Measurements from ENCODE around the gene AVP.

The AVP gene

DNA sequence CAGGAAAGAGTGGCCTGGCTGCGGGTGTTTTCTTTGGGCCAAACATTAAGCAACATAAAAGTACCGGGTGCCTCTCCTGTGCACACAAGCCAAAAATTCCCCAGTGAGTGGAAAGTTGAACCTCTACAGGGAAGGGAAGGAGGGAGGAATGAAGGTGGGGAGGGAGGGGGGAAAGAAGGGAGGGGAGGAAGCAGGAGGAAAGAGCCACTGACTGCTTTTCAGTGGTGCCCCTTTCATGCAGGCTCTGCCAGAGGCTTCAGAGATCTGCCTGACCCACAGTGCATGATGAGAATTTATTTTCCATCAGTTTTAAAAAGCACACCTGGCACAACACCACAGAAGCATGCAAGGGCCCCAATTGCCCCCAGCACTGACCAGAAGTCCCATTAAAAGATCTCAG, 27.5 kb upstream of the AVP start:
- TF ChIP-seq MYC (IDR thresholded peaks at IDR 0.05; ENCODE audit: low read depth, low read length), result no peak
- no peak overlapping the region for H3K4me3 ChIP-seq (ENCODE audit: low read depth, low read length)
- no peak for DNase-seq (ENCODE audit: low read depth)

GRCh38 chr20:3111507-3111906, 27.0 kb upstream of the AVP start:
- TF ChIP-seq MYC (IDR thresholded peaks at IDR 0.05; ENCODE audit: low read depth, low read length) (no peak), POLR2A (IDR thresholded peaks at IDR 0.05; ENCODE audit: extremely low read depth, insufficient read length) (no peak)
- TF ChIP-seq, protein P1, sequence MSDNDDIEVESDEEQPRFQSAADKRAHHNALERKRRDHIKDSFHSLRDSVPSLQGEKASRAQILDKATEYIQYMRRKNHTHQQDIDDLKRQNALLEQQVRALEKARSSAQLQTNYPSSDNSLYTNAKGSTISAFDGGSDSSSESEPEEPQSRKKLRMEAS (IDR thresholded peaks at IDR 0.05; ENCODE audit: low read depth, low read length), result no peak
- TF ChIP-seq, protein P2, sequence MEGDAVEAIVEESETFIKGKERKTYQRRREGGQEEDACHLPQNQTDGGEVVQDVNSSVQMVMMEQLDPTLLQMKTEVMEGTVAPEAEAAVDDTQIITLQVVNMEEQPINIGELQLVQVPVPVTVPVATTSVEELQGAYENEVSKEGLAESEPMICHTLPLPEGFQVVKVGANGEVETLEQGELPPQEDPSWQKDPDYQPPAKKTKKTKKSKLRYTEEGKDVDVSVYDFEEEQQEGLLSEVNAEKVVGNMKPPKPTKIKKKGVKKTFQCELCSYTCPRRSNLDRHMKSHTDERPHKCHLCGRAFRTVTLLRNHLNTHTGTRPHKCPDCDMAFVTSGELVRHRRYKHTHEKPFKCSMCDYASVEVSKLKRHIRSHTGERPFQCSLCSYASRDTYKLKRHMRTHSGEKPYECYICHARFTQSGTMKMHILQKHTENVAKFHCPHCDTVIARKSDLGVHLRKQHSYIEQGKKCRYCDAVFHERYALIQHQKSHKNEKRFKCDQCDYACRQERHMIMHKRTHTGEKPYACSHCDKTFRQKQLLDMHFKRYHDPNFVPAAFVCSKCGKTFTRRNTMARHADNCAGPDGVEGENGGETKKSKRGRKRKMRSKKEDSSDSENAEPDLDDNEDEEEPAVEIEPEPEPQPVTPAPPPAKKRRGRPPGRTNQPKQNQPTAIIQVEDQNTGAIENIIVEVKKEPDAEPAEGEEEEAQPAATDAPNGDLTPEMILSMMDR (IDR thresholded peaks at IDR 0.05; ENCODE audit: low read depth, low read length), result no peak
- no peak overlapping the region for H3K4me3 ChIP-seq (ENCODE audit: low read depth, low read length)
- DNase-seq (ENCODE audit: low read depth), result no peak

DNA sequence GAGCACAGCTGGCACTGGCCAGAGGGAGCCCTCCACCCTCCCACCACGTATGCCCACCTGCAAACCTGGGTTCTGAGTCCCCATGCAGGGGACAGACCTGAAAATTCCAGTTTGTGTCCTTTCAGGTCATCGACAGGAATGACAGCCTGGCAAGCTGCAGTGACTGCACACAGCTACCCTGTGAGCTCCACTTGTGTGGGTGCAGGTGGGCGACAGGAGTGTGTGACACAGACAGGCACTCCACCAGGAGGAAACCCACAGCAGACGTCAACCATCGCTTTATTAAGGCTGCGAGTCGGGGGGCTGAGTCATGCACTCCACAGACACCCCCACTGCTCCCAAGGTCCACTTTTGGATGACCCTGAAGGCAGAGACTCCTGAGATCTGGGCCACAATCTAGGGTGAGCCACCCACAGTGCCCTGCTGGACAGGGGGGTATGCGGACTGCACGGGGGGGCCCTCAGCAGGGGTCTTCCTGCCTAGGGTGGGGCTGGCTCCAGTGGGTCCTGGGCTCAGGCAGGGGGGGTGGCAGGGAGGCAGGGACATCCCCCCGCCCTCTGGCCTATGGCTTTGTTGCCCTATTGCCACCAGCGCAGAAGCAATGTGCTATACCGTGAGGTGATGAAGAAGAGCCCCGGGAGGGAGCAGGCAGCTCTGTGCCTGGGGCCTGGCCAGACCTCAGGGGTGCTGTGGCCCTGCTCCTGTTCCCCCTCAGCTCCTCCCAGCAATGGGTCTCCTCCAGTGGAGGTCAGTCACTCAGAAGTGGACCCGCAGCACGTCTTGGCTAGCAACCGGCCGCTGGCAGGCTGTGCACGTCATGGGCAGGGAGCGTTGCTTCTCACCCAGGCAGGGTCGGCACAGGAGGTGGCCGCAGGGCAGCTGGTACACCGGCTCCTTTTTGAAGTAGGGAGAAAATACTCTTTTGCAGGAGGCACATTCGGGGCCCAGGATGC, 25.1 kb upstream of the AVP start:
- TF ChIP-seq, protein P2 (IDR thresholded peaks at IDR 0.05; ENCODE audit: low read depth, low read length), result no peak
- no peak for TF ChIP-seq MYC (IDR thresholded peaks at IDR 0.05; ENCODE audit: low read depth, low read length)
- no peak for TF ChIP-seq POLR2A (IDR thresholded peaks at IDR 0.05; ENCODE audit: extremely low read depth, insufficient read length)
- TF ChIP-seq, protein P1 (IDR thresholded peaks at IDR 0.05; ENCODE audit: low read depth, low read length), result no peak
- no peak overlapping the region for H3K4me3 ChIP-seq (ENCODE audit: low read depth, low read length)
- no peak for DNase-seq (ENCODE audit: low read depth)

GRCh38 chr20:3107464-3108025, 23.0 kb upstream of the AVP start:
- DNase-seq (ENCODE audit: low read depth), result peak; percentile 65
- H3K4me3 ChIP-seq (ENCODE audit: low read depth, low read length), result no peak overlapping the region
- no peak for TF ChIP-seq MYC (IDR thresholded peaks at IDR 0.05; ENCODE audit: low read depth, low read length)
- TF ChIP-seq, protein P1 (IDR thresholded peaks at IDR 0.05; ENCODE audit: low read depth, low read length), result no peak
- TF ChIP-seq, protein P2 (IDR thresholded peaks at IDR 0.05; ENCODE audit: low read depth, low read length), result no peak
- no peak for TF ChIP-seq POLR2A (IDR thresholded peaks at IDR 0.05; ENCODE audit: extremely low read depth, insufficient read length)

DNA sequence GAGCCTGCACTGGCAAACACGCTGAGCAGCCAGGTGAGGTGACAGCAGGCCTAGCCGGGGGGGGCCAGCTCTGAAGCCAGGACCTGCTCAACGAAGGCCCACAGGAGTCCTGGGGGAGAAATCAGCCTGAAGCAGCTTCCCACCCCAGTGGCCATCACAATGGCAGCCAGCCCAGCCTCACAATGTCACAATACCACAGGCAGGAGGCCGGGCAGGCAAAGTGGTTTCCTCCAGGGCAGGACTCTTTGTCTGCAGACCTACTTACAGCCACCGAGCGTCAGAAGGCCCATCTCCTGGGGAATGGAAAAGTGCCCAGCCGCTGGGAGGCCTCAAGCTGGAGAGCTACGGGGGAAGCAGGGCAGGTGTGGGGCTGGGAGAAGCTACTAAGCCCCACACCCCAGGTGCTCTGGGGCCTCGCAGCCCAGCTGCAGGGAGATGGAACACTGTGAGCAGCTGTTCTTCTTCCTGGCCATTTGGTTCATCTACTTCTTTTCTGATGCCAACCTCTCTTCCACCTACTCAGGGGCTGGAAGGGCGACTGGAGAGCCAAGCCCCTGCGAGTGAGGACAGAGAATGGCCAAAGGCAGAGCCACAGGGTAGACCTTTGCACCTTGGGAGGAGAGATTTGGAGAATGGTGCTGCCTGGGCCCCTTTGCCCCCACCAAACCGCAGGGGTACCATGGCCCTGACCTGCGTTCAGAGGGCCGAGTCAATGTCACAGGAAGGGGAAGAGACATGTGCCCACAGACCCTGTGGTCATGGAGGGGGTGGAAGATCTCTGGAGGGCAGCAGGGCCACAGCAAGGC, 22.3 kb upstream of the AVP start:
- DNase-seq (ENCODE audit: low read depth), result peak; percentile 68
- no peak overlapping the region for H3K4me3 ChIP-seq (ENCODE audit: low read depth, low read length)
- TF ChIP-seq POLR2A (IDR thresholded peaks at IDR 0.05; ENCODE audit: extremely low read depth, insufficient read length) (no peak), MYC (IDR thresholded peaks at IDR 0.05; ENCODE audit: low read depth, low read length) (peak; percentile 45; the same call in 1 of the 2 replicates)
- TF ChIP-seq, protein P2 (IDR thresholded peaks at IDR 0.05; ENCODE audit: low read depth, low read length), result no peak
- TF ChIP-seq, protein P1 (IDR thresholded peaks at IDR 0.05; ENCODE audit: low read depth, low read length), result peak; percentile 9; the same call in 1 of the 2 replicates

All from NB4 (cell line).